Body of pancreas (tissue), 4 donors: ENCODE results near the gene IL18.

ENCODE experiments used
- CTCF ChIP-seq, 7 experiments: fragments of 450-650 bp in 4 of 7; fragments of 200-600 bp in 3 of 7; sonication (generic) in 3 of 7; IDR thresholded peaks; one replicate each; pipeline ENCODE4 v1.5.1; 2016 to 2019; ENCODE audit warnings: antibody characterized with exemption in 7 of 7
- POLR2A ChIP-seq, 3 donors: fragments of 450-650 bp; IDR thresholded peaks; one replicate each; pipeline ENCODE4 v1.6.1; 2016; ENCODE audit warnings: antibody characterized with exemption in 3 of 3, mild to moderate bottlenecking in 2 of 3

- TF ChIP-seq CTCF (IDR thresholded peaks at IDR 0.05) (no peak), POLR2A (IDR thresholded peaks at IDR 0.05) (no peak)
Measured at GRCh38 chr11:112100462-112100861, 63.4 kb downstream of the IL18 start.
